ENCODE data around the gene TXNL4A.
"Not testable (repeated sequence)": the region's sequence is repeated elsewhere in the genome, so short reads cannot be mapped to it uniquely, and the experiment has no call there.

Gene TXNL4A
- 33.3 to 39.0 reads per million in 2 donors for total RNA-seq

- DNase-seq = peak; percentile 65 to 92 (median 78)
Measured at GRCh38 chr18:79988451-79989194, at the start of gene TXNL4A. TXNL4A (minus strand) TSS chr18:79988563; CDS start chr18:79988392, 171 bp downstream.

DNA sequence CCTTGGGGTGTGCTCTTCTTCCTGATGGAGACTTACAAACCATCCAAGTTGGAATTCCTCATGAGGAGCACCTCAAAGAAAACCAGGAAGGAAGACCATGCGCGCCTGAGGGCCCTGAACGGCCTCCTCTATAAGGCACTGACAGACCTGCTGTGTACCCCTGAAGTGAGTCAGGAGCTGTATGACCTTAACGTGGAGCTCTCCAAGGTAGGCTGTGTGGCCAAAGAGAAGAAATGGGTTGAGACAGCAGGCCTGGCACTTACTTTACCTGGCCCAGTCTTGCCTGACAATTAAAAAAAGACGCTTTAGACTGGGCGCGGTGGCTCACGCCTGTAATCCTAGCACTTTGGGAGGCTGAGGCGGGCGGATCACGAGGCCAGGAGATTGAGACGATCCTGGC, 48.9 kb upstream of the TXNL4A start:
- no peak for DNase-seq

GRCh38 chr18:80035997-80036396, 47.6 kb upstream of the TXNL4A start:
- DNase-seq = no peak

- DNase-seq = no peak
Measured at GRCh38 chr18:80034852-80035406, 46.6 kb upstream of the TXNL4A start.

GRCh38 chr18:80034068-80034851, 45.9 kb upstream of the TXNL4A start, which contains the start of gene RBFA:
RBFA (plus strand) TSS chr18:80034434; CDS start chr18:80034496, 62 bp downstream.
- peak; percentile 97 to 100 (median 100) for DNase-seq

GRCh38 chr18:80033181-80034067, 45.1 kb upstream of the TXNL4A start:
- DNase-seq = peak in 3 of 5 experiments; percentile 69 to 82 (median 71)

GRCh38 chr18:80029690-80030089, 41.3 kb upstream of the TXNL4A start:
- DNase-seq = no peak

DNA sequence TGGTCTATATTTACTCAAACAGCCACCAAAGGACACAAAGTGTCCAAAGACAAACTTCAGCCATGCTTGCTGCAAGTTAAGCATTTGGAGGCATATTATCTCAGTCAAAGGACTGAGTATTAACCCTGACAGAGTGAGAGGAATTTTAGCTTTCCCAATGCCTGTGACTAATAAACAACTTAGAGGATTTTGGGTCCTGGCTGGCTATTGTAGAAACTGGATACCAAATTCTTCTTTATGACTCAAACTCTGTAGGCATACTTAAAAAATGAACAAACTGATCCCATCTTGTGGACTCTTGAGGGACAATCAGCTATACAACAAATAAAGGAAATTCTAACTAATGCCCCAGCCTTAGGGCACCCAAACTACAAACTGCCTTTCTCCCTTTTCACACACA, 39.4 kb upstream of the TXNL4A start:
- not testable (repeated sequence) for DNase-seq

- DNase-seq = no peak
Measured at GRCh38 chr18:80026363-80026762, 38.0 kb upstream of the TXNL4A start.

- DNase-seq = peak in 1 of 5 experiments; percentile 20
Measured at GRCh38 chr18:80023173-80023572, 34.8 kb upstream of the TXNL4A start.

DNA sequence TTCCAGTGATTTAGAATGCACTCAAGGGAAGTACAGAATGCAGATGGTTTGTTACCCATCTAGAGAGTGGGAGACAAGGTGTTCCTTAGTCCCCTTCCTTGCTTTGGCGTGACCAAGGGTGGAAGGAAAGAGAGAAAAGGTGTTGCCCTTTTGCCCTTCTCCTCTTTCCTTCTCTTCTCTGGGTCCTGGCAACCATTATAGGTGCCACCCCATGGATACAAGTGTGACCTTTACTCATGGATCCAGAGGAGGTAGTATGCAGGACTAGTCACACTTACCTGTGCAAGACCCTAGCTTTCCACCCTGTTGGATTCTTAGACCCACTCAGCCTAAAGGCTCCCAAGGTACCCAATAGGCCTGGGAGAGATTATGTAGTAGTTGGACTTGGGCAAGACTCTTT, 34.2 kb upstream of the TXNL4A start:
- peak in 1 of 5 experiments; percentile 31 for DNase-seq

- DNase-seq = no peak
Measured at GRCh38 chr18:80012714-80013113, 24.4 kb upstream of the TXNL4A start.

DNA sequence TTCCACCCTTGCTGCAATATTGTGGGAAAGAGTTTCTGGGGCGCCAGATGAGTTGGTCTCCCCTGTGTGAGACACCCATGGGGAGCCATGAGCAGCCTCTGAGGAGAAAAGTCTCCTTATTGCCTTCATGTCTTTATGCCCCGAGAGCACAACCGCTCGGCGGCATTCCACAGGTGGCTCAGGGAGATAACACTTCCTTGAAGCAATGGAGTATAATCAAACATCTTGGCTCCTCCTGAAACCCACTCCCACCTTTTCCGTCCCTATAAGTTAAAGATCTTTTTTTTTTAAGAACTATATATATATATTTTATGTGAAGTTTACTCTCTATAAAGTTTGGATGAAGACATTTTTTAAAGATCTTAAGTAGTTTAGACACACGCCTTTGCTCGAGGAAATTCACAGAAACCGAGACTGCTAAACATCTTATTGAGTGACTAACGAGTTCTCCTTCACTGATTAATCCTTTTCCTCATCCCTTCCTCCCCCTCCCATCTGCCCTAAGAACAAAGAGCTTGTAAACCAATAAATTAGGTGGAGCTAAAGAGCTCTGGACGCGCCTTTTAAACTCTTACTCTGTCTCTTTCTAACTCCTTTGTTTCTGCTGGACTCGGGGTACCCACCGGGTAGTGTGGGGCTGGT, 23.3 kb upstream of the TXNL4A start:
- not testable (repeated sequence) for DNase-seq

DNA sequence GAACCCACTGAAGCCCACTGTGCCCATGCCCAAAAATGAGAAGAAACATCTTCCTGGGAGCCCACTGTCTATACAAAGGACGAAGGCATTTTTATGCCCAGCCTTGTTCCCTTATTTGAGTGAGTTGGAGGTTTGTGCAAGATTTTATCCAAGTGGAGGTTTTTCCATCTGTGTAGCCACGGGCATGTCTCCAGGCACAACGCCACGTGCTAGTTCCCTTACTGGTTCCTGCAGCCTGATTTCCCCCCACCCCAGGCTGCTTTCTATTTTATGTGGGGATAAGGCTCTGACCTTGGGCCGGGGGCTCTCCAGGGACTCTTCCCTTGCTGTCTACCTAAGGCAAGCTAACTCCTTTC, 22.2 kb upstream of the TXNL4A start:
- DNase-seq = no peak

- no peak for DNase-seq
Measured at GRCh38 chr18:80009661-80010550, 21.5 kb upstream of the TXNL4A start.

GRCh38 chr18:80006724-80007123, 18.4 kb upstream of the TXNL4A start:
- DNase-seq = no peak

DNA sequence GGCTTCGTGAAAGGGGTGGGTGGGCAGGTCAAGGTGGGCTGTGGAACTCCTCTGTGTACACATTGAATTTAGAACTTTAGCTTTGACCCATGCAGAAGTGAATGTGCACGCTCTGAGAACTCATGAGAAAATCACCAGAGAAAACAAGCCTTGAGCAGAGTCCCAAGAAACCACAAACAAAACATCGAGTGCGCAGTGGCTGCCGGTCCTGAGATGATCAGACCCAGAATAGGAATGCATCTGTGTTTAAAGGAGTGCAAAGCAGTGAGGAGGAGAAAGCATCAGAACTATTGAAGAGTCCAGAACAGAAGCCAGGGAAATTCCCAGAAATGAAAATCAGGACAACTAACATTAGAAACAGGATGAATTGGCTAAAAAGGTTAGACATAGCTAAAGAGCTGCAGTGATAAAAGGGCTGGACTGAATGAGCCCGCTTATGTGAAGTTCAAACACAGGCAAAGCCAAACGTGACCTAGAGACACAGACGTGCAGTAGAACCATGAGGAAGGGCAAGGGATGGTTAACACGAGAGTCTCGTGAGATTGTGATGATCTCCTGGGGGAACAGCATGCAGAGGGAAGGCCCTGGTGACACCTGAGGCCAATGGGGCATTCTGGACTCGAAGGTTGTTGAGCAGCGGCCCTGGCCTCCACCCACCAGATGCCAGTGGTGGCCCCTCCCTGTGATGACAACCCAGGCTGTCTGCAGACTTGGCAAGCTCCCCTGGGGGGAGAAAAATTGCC, 16.4 kb upstream of the TXNL4A start:
- DNase-seq = no peak

GRCh38 chr18:80002468-80002867, 14.1 kb upstream of the TXNL4A start:
- DNase-seq = no peak

DNA sequence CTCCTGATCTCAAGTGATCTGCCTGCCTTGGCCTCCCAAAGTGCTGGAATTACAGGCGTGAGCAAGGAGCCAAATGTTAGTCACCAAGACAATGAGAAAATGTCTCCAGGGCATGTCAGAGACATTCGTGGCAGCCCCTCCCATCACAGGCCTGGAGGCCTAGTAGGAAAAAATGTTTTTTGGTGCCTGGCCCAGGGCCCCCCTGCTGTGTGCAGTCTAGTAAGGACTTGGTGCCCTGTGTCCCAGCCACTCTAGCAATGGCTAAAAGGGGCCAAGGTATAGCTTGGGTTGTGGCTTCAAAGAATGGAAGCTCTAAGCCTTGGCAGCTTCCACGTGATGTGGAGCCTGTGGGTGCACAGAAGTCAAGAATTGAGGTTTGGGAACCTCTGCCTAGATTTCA, 12.5 kb upstream of the TXNL4A start:
- no peak for DNase-seq

- not testable (repeated sequence) for DNase-seq
Measured at GRCh38 chr18:79999701-80000100, 11.3 kb upstream of the TXNL4A start.

All from T-helper 2 cell (primary cell).